HG03039 (cell line): ENCODE measurements around the gene ITSN1.

Experiments used
- ATAC-seq: cut with Tn5 transposase; IDR thresholded peaks from one replicate; pipeline ENCODE4 v1.9.1; 2021; ENCODE audit warnings: mild to moderate bottlenecking, moderate library complexity; ENCODE audit not compliant: unreplicated experiment

Gene ITSN1

DNA sequence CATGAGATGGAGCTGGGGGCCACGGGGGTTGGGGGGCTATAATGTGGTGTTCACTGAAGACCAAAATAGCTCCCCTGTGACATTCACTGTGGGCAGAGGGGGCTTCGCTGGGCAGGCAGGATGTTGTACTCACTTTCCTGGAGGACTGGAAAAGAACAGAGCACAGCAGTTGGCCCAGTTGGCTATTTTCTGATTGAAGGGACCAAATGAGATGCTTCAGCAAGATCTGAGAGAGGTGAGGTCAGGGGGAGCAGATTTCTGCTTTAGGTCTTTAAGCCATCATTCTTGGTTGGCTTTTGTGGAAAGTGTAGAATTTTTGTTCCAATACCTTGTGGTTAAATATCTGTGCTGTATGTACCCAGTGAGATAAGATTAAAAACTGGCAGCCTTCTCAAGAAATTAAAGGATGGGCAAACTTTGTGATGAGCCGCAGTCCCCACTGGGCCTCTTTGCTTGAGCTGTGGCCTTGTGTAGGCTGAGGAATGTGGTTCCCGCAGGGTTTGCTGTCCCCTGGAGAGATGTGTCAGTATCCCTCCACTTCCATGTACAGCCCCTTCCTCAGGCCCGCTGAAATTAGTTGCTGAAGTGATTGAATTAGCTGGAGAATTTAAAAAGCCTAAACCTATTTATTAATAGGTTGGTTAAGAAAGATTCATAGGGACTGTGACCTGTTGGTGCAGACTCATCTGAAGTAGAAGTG is 192.7 kb downstream of the ITSN1 start:
- no peak for ATAC-seq

DNA sequence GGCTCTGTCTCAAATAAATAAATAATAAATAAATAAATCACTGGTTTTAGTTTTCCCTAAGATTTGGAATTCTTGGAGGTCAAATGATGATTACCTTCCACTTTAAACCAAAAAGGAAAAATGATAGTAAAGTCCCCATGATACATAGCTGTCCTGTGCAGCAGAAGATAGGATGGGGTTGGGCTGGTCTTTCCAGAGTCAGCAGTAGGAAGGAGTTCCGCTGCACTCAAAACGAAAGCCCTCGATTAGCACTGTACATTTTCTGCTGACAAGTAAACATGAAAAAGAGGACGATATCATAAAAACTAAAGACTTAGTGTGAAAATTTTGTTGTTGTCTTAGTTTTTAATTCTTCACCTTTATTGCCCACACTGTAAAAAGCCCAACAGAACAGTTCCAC is 193.6 kb downstream of the ITSN1 start:
- ATAC-seq = no peak

DNA sequence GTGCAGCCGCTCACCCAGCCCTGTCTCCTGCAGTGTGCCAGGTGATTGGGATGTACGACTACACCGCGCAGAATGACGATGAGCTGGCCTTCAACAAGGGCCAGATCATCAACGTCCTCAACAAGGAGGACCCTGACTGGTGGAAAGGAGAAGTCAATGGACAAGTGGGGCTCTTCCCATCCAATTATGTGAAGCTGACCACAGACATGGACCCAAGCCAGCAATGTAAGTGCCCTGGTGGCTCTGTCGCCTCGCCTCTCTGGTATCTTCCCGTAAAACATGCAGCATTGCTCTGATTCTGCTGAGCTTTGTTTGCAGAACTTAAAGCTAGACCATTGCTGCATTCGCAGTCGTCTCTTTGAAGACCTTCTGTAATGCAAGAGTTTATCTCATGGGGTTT is 194.1 kb downstream of the ITSN1 start:
- ATAC-seq = no peak

DNA sequence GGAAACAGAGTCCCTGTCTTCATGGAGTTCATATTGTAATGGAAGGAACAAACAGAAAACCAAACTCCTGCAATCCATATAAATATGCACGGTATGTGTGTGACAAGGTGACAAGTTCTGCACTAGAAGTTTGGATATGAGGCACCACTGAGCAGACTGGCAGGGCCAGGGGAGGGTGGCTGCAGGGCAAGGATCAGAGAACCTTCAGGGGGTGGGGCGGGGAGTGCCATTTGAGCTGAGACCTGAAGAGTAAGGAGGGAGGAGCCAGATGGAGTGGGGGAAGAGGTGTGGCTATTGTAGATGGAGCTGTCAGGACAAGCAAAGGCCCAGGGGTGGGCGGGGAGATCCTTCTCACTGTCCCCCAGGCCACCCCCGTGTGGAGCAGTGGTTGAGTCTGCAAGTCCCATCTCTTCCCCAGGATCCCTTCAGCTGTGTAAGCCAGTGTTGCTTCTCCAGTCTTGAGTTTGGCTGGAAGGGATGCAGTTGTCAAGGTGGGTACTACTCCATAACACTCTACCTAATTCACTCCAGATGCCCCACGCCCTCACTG is 196.9 kb downstream of the ITSN1 start:
- ATAC-seq = no peak

DNA sequence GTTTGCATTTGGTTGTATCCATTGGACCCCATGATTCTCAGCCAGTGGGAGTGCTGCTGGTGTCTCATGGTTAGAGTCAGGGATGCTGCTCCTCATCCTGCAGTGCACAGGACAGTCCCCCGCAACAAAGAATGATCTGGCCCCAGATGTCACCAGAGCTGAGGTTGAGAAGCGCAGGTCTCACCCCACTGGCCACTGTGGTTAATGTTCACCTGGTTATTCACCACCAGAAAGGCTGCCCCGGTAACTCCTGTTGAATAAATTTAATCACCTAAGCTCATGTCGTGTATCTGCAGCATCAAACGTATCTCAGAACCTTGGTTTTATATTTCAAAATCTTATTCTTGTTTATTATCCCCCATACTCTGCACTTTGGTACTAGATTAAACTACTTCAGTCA is 197.5 kb downstream of the ITSN1 start:
- no peak for ATAC-seq

DNA sequence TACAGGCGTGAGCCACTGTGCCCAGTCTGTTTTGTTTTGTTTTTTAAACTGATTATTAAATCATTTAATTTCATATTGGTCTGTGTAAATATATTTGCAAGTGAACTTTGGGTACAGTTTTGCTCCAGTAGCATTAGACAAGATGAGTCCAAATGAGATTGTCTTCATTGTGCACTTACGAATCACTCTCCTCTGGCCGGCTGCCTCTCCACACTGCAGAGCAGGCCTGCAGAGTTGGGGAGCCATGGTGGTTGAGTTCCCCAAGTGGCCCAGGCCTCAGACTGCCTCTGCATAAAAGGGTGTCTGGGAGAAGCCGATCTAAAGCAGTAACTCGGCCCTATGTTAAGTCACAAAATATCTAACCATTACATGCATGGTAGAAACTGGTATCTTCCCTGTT is 198.5 kb downstream of the ITSN1 start:
- ATAC-seq = no peak

DNA sequence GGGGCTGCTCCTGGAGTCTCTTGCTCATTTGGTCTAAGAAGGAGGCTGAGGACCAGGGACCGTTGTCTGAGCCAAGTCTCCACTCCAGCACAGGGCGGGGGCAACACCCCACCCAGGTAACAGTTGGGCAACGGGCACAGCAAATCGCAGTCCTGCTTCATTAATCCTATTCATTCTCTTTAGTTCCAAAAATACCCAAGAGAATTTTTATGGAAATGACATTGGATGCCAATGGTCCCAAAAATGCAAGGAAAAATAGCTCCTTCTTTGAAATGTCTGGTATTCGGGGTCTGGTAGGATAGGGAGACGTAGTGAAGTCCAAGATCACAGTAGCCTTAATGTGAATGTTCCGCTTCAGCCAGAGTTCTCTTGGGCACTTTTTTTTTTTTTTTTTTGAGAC is 199.3 kb downstream of the ITSN1 start:
- no peak for ATAC-seq

DNA sequence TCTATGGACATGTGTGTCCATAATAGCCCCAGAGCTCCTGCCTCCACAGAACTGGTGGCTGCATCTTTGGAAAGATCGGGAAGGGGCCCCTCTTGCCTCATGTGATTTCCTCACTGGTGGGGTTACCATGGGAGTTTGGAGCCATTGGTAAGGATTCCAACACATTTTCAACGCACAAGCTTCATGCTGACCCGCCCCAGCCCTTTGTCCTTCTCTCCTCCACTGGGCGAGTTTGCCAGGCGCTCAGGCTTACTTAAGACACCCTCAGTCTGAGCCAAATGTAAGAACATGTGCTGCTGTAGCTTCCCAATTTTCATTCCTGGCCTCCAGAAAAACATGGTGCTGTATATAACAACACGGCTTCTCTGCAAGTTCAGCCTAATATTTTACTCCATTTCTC is 200.9 kb downstream of the ITSN1 start:
- no peak for ATAC-seq

DNA sequence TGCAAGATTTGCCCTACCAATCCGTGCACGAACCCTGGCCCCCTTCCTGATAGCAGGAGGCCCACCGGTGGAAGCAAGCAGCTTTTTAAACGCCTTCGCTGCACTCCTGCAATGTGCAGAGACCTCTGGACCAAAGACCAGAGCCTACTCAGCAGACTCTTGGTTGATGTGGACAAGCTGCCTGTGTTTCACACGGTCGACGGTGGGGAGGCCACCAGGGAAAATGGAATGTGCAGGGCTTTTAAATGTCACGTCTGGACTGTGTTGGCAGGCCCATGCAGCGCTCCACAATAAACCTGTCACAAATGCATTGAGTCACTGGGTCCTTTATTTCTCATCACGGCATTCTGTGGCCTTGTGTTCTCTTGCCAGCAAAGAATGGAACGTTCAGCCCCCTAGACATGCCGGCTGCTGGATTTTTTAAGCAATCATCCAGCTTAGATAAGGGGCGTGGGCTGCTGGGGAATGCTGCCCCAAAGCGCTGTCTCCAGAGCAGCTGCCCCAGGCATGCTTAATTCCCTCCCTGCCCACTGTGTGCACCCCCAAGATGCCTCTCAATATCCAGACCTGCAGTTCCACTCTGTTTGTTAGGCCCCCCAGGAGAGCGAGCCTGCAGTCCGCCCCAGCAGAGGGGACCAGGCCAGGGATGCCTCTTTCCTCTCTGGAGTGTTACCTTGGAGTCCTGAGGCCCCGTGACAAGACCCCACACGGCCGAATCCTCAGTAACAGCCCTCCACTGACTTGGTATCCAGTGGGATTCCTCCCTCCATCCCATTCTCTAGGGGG is 202.0 kb downstream of the ITSN1 start:
- no peak for ATAC-seq

DNA sequence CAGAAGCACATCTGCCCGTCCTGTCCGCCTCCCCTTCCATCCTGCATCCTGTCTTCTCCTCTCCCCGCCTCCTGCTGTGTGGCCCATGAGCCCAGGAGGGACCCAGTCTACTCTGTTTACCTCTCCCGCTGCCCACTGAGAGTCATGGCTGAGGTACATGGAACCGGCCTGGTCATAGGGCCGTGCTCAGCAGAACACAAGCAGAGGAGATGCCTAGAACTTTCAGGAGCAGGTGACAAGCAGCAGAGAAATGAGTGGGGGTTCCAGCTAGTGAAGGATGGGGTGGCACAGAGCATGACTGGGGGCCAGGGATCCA is 202.5 kb downstream of the ITSN1 start:
- no peak for ATAC-seq

DNA sequence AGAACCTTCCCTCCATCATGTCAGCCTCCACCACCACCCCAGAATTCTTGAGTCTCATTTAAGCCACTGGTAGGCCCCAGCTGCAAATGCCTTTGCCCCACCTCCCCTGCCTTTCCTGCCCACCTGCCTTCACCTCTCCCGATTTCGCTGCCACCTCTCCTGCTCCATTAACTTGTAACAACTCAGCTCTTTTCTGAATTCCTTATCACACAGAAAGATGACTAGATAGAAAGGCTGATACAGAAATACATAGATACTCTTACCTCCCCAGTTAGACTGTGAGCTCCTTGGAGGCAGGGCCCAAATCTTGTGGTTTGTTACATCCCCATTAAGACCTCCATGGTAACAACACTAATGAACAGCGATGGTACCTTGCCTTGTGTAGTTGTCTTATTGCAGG is 203.8 kb downstream of the ITSN1 start:
- ATAC-seq = no peak

DNA sequence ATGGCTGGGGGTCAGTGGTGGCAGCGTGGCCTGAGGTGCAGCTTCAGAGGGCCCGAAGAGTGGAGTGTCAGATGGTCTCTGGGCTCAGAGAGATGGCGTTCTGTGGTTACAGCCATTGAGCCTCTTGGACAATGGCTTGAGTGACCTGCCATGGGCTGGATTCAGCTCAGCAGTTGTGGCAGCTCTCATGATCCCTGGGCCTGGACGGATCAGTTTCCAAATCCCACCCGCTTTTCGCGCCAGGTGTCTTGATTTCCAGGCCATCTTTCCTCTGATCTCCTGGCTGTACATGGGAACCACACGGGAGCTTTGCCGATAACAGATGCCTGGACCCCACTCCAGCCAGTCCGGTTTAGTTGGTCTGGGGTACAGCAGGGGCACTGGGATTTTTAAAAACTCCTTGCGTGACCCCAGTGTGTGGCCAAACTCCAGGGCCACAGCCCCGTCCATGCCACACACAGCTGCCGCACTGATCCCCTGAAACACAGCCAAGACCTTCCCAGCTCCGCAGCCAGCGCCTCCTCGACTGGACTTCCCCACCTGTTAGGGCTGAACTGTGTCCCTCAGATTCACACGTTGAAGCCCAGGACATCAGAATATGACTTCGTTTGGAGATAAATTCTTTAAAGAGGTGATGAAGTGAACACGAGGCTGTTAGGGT is 205.4 kb downstream of the ITSN1 start:
- ATAC-seq = no peak

DNA sequence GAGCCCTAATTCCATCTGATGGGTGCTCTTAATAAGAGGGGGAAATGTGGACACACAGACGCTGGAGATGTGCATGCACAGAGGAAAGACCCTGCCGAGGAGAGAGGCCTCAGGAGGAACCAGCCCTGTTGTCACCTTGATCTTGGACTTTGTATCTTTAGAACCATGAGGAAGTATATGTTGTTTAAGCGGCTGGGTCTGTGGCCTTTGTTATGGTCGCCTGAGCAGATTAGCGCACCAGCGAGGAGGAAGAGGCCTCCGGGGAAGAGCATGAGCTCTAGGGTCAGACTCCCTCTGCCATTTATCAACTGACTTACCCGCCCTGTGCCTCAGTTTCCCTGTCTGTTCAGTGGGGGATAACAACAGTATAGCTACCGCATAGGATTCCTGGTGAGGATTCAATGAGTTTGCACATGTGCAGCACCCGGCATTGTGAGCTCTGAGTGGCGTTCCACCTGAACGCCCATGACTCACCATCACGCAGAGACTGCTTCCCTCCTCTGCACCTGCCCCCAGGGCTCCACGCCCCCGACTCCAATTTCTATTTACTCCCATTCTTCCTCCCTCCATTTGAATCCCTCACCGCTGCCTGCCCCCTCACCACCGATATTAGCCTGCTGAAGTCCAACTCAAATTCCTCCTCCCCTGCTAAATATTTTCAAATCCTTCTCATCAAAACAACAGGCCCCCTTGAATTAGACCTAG is 206.1 kb downstream of the ITSN1 start:
- ATAC-seq = no peak

DNA sequence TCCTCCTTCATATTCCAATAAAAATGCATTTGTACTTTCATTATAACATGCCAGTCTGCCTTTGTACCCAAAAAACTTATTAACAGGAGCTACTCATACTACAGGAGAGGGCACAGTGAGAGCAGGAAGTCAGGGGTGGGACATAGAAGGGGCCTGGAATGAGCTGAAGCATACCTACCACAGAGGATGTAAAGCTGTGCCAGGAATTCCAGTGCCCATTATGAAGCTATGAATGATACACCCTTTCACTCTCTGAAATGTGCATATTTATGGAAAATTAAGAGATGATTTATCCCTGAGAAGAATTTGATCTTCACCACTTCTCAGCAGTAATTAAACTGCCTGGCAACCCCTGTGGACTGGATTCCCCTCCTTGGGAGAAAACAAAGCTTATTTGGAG is 207.5 kb downstream of the ITSN1 start:
- no peak for ATAC-seq

DNA sequence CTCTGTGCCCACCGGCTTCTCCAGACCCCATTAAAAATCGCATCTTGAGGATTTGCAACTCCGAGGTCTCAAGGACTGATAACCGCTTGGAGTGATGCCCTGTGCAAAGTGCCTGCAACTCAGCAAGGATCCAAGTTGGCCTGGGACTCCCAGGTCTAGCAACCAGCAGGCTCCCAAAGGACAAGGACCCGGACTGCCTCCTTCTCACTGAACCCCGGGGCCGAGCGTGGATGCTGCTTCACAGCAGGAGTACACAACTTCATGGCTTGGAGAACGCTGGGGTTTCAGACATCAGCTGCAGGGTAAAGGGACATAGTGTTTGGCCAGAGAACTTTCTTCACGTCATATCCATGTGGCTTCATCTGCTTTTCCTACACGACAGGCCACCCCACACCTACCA is 208.1 kb downstream of the ITSN1 start:
- no peak for ATAC-seq

DNA sequence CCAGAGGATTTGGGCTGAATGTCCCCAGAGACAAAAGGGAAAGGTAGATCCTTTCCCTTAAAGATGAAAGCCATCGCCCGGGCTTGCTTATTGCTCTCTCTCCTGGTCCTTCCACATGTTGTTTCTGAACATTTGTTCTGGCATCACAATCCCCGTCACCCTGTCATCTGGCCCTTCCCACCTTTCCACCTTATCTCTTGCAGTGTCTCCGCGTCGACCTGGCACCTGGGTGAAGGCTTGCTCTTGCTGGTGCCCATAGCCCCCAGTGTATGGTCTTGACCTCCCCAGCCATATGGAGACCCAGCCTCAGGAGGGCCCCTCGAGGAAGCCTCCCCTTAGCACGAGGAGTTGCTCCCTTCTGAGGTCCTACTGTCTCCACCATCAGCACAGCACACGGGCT is 208.7 kb downstream of the ITSN1 start:
- no peak for ATAC-seq

DNA sequence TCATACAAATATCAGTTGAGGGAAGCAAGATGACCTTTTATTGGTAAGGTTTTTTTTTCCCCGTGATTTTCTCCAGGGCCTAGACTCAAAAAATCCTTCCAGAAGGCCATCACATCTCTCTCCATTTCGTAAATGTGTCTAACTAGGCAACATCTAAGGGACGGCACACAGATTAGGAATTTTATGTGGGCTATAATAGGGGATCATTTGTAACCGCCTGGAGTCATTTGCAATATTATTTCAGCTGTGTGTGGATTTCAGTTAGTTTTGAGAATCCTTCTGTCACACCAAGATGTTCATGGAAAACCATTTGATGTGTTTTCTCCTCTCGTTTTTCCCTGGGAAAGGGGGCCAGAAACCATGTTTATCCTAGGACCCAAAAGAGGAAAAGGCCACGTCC is 210.2 kb downstream of the ITSN1 start:
- no peak for ATAC-seq

DNA sequence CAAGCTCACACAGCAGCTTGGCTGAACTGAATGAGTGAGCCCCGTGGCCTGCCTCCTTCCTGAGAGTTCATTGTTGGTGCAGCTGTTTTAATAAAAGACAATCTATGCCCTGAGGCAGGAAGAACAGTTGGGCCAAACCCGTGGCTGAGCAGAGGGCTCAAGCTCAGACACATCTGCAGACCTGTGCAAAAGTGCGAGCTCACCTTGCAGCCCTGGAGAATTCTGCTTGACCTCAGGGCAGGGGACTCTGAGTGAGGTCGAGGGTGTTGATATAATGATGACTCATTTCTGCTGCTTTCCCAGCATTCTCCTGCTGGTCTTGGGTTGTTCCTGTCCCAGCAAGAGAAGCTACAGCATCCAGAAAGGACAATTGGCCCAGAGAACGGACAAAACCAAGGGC is 212.3 kb downstream of the ITSN1 start:
- no peak for ATAC-seq

DNA sequence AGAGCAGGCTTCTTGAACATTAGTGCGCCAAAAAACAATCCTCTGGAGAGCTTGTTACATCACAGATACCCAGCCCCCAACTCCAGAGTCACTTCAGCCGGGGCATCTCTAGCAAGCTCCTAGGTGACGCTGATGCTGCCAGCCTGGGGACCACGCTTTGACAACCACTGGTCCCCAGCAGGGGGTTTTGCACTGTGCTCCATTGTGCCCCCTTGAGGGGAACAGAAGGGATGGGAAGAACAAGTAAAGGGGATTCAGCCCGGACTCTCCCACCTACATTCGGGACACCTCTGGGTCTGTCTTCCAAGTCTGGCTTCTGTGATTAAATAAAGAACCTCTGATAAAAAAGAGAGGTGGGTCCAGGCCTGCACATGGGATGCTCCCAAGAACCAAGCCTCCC is 212.9 kb downstream of the ITSN1 start:
- no peak for ATAC-seq

DNA sequence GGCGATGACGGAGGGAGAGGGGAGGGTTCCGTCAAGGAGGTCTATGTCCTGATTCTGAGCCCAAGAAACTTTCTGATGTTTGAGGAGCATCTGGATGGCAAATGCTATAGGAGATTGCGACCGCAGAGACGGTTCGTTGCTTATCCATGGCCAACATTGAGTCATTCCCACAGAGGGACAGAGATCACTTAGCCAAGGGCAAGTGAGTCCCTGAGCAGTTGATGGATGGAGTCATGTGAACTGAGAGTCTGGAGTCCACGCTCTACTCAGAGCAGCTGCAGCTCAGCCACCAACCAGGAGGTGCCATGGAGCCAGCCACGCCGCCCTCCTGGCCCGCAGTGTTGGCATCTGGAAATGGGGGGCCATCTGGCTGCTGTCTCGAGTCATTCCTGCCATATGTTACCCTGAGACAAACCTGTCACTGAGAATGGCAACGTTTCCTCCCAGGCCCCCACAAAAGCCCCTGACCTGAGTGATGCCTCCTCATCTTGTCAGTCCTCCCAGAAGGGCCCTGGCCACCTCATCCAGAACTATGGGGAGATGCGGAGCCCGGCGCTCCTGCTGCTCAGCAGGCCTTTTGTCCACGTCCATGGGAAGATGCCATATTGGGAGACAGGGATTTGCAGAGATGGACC is 214.7 kb downstream of the ITSN1 start:
- ATAC-seq = no peak
